Stomach (tissue), 9 donors: ENCODE data around the gene ATOH8. TPM values are rescaled to one million over a fixed set of nuclear protein-coding genes. Genes with fewer than 3 reads are reported as not detected.

Experiments
- DNase-seq, 2 donors: peaks; one replicate each; pipeline versions ENCODE4 v3.0.0 to v3.0.0-alpha.2; 2013 to 2019
- H3K27ac ChIP-seq, 5 donors: fragments of 200-600 bp in 4 of 5; sonication (generic) in 4 of 5; one replicate each; pipeline ENCODE4 v1.5.1; 2013 to 2019; ENCODE audit warnings: mild to moderate bottlenecking in 1 of 5, moderate library complexity in 1 of 5
- H3K27me3 ChIP-seq, 3 donors: fragments of 200-600 bp; sonication (generic); one replicate each; pipeline ENCODE4 v1.5.1; 2017 to 2019; ENCODE audit warnings: mixed run types in 1 of 3
- H3K36me3 ChIP-seq, 4 donors: fragments of 200-600 bp; sonication (generic); 1 replicate in 3 of 4; 2 replicates in 1 of 4; pipeline ENCODE4 v1.5.1; 2016 to 2019
- H3K4me1 ChIP-seq, 4 donors: fragments of 200-600 bp; sonication (generic); one replicate each; pipeline ENCODE4 v1.5.1; 2016 to 2019
- H3K4me3 ChIP-seq, 4 donors: fragments of 200-600 bp; sonication (generic) in 3 of 4; one replicate each; pipeline ENCODE4 v1.5.1; 2016 to 2019; ENCODE audit warnings: mild to moderate bottlenecking in 1 of 4
- H3K9me3 ChIP-seq, 4 donors: fragments of 200-600 bp; sonication (generic); one replicate each; pipeline ENCODE4 v1.5.1; 2016 to 2019
- CTCF ChIP-seq, 7 experiments: fragments of 450-650 bp in 4 of 7; fragments of 200-600 bp in 3 of 7; sonication (generic) in 3 of 7; IDR thresholded peaks; one replicate each; pipeline ENCODE4 v1.5.1; 2016 to 2019; ENCODE audit warnings: antibody characterized with exemption in 7 of 7, control low read depth in 2 of 7, mild to moderate bottlenecking in 1 of 7
- EP300 ChIP-seq: sonication (generic); formaldehyde crosslinking; IDR thresholded peaks from one replicate; pipeline ENCODE4 v1.6.1; 2017; ENCODE audit warnings: antibody characterized with exemption
- POLR2A ChIP-seq, 4 donors: fragments of 450-650 bp; IDR thresholded peaks; one replicate each; pipeline ENCODE4 v1.6.1; 2016; ENCODE audit warnings: antibody characterized with exemption in 4 of 4, control low read depth in 2 of 4, mild to moderate bottlenecking in 1 of 4, moderate library complexity in 1 of 4
- POLR2AphosphoS5 ChIP-seq, 3 donors: sonication (generic); formaldehyde crosslinking; IDR thresholded peaks; one replicate each; pipeline ENCODE4 v1.6.1; 2016; ENCODE audit warnings: antibody characterized with exemption in 3 of 3
- whole genome bisulfite sequencing, 5 donors: extraction: QIAGEN DNeasy Blood & Tissue Kit in 3 of 5; methylation state at CpG; one replicate each; pipeline versions ENCODE4 v1.1.5 to v1.1.7; 2013 to 2018; 5-methylcytosine and 5-hydroxymethylcytosine counted together
- intact Hi-C: fragments of 100-400 bp; cut with DNase I; formaldehyde crosslinking; loops from one replicate; pipeline ENCODE4 v1.15.1; 2023; ENCODE audit warnings: low total_unique reads
- polyA plus RNA-seq, 3 donors: library from polyadenylated mRNA; stranded (reverse); fragments of 200-250 nt; gene quantifications; one replicate each; pipeline ENCODE4 v1.2.3, GENCODE V29; 2013
- total RNA-seq, 5 donors: library from RNA; depleted of rRNA; stranded (reverse); fragments of >200 nt; gene quantifications; one replicate each; pipeline versions ENCODE4 v1.1.0 to v1.2.3, GENCODE V29; 2014 to 2016
- donor health status: healthy with polysubstance abuse.
- donor health status: Bipolar disorder and iron deficiency.
- donor health status: healthy.

The ATOH8 gene
- total and polyA plus RNA-seq, 8 donors = 2.3 to 23.2 (median 13.3) TPM

GRCh38 chr2:85778646-85779379 lies 25.0 kb downstream of the ATOH8 start:
- no peak for TF ChIP-seq POLR2A (IDR thresholded peaks at IDR 0.05)
- no peak for TF ChIP-seq EP300
- TF ChIP-seq POLR2AphosphoS5 (IDR thresholded peaks at IDR 0.05) = no peak
- TF ChIP-seq CTCF (IDR thresholded peaks at IDR 0.05) = no peak
- intact Hi-C loops = no loop called here
- 83 to 92% (median 90%) methylated on average over 14 to 16 of the region's 16 CpGs for WGBS, 5 donors
- H3K9me3 ChIP-seq = no peaks in the 10 kb centered on the region
- DNase-seq = no peak
- no peak overlapping the region for H3K27ac ChIP-seq
- H3K27me3 ChIP-seq = no peaks in the 10 kb centered on the region
- peaks cover 12 to 48% (median 26%) of the 10 kb centered on the region in 4 donors for H3K4me1 ChIP-seq
- no peak overlapping the region for H3K4me3 ChIP-seq
- H3K36me3 ChIP-seq = peaks cover 0 to 30% (median 16%) of the 10 kb centered on the region in 4 donors

DNA sequence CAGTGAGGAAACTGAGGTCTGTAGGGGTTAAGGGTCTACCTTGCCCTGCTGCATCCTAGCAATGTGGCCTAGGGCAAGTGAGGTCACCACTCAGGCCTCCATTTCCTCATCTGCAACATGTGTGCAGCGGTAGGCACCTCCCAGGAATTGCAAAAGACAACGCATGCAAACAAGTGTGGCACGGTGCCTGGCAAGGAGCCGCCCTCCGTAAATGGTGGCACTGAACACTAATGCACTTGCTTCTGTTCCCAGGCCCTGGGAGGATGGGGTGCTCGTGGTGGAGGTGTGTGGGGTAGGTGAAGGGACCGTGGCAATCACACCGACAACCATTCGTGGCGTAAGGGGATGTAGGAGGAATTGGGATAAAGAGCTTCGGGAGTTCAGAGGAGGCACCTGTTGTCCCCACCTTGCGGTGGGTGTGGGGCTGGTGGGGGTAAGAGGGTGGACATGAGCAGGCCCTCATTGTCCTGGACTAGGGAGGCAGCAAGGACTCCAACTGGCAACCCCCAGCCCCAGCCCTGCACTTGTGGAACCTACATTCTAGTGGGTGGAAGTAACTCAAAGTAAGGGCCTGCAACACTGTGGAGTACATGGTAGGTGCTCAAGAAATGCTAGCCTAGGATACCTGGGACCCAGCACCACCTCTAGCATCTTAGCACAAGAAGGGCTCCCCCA lies 26.0 kb downstream of the ATOH8 start:
- WGBS, 5 donors = 83 to 90% (median 88%) methylated on average over 12 of the region's 12 CpGs
- H3K27ac ChIP-seq = no peak overlapping the region
- H3K4me1 ChIP-seq = peaks cover 2 to 39% (median 20%) of the 10 kb centered on the region in 4 donors

GRCh38 chr2:85780316-85781012 lies 26.7 kb downstream of the ATOH8 start:
- intact Hi-C loops = no loop called here
- H3K4me1 ChIP-seq = peaks cover 0 to 42% (median 23%) of the 10 kb centered on the region in 4 donors
- H3K27ac ChIP-seq = no peak overlapping the region
- H3K36me3 ChIP-seq = peaks cover 0 to 30% (median 16%) of the 10 kb centered on the region in 4 donors
- H3K27me3 ChIP-seq = no peaks in the 10 kb centered on the region
- TF ChIP-seq POLR2AphosphoS5 (IDR thresholded peaks at IDR 0.05) (no peak), CTCF (IDR thresholded peaks at IDR 0.05) (no peak), POLR2A (IDR thresholded peaks at IDR 0.05) (no peak), EP300 (no peak)
- no peak overlapping the region for H3K4me3 ChIP-seq
- WGBS, 5 donors = 80 to 86% (median 84%) methylated on average over 11 to 14 of the region's 14 CpGs
- DNase-seq = no peak
- no peaks in the 10 kb centered on the region for H3K9me3 ChIP-seq

More for the DNA sequence above, 26.0 kb downstream of the ATOH8 start:
- DNase-seq = no peak
- no peak for TF ChIP-seq POLR2AphosphoS5 (IDR thresholded peaks at IDR 0.05)
- no peak for TF ChIP-seq POLR2A (IDR thresholded peaks at IDR 0.05)
- TF ChIP-seq EP300 = no peak
- no peak for TF ChIP-seq CTCF (IDR thresholded peaks at IDR 0.05)
- intact Hi-C loops = no loop called here
- H3K27me3 ChIP-seq = no peaks in the 10 kb centered on the region
- peaks cover 0 to 30% (median 16%) of the 10 kb centered on the region in 4 donors for H3K36me3 ChIP-seq
- H3K4me3 ChIP-seq = no peak overlapping the region
- no peaks in the 10 kb centered on the region for H3K9me3 ChIP-seq

- H3K4me1 ChIP-seq = peaks cover 0 to 47% (median 26%) of the 10 kb centered on the region in 4 donors
- no peak for DNase-seq
- TF ChIP-seq POLR2A (IDR thresholded peaks at IDR 0.05) = no peak
- H3K27ac ChIP-seq = no peak overlapping the region
- peaks cover 0 to 29% (median 16%) of the 10 kb centered on the region in 4 donors for H3K36me3 ChIP-seq
- intact Hi-C loops = no loop called here
- no peaks in the 10 kb centered on the region for H3K27me3 ChIP-seq
- no peak overlapping the region for H3K4me3 ChIP-seq
- 80 to 87% (median 81%) methylated on average over 5 of the region's 5 CpGs for WGBS, 5 donors
- no peaks in the 10 kb centered on the region for H3K9me3 ChIP-seq
Measured at GRCh38 chr2:85781013-85781332, 27.2 kb downstream of the ATOH8 start.
